ENCODE measurements around the gene MEAF6.

The MEAF6 gene

GRCh38 chr1:37471345-37472231 is 43.0 kb downstream of the MEAF6 start:
- DNase-seq, result no peak

GRCh38 chr1:37469386-37469785 is 45.2 kb downstream of the MEAF6 start:
- DNase-seq, result no peak

GRCh38 chr1:37468037-37468436 is 46.5 kb downstream of the MEAF6 start:
- no peak for DNase-seq

GRCh38 chr1:37465593-37466517 is 48.7 kb downstream of the MEAF6 start:
- DNase-seq, result no peak

GRCh38 chr1:37464443-37464842 is 50.1 kb downstream of the MEAF6 start:
- no peak for DNase-seq

GRCh38 chr1:37461698-37462436 is 52.7 kb downstream of the MEAF6 start:
- no peak for DNase-seq

GRCh38 chr1:37458551-37458950 is 56.0 kb downstream of the MEAF6 start:
- no peak for DNase-seq

GRCh38 chr1:37456614-37457013 is 58.0 kb downstream of the MEAF6 start:
- DNase-seq, result no peak

- DNase-seq, result no peak
These were observed 59.0 kb downstream of the MEAF6 start for GRCh38 chr1:37455516-37455915.

GRCh38 chr1:37453647-37454046 is 60.9 kb downstream of the MEAF6 start:
- no peak for DNase-seq

GRCh38 chr1:37452416-37452815 is 62.1 kb downstream of the MEAF6 start:
- no peak for DNase-seq

- DNase-seq, result no peak
These were observed 64.6 kb downstream of the MEAF6 start for GRCh38 chr1:37449936-37450335.

- DNase-seq, result no peak
These were observed 65.7 kb downstream of the MEAF6 start for GRCh38 chr1:37448691-37449417.

GRCh38 chr1:37448185-37448584 is 66.4 kb downstream of the MEAF6 start:
- no peak for DNase-seq

GRCh38 chr1:37446874-37447273 is 67.7 kb downstream of the MEAF6 start:
- no peak for DNase-seq

- no peak for DNase-seq
These were observed 71.9 kb downstream of the MEAF6 start for GRCh38 chr1:37442644-37443043.

All from activated gamma-delta T cell treated with Interleukin-2 at 50 U/mL for 16 hours (primary cell).